NT2/D1 (cell line): ENCODE results near the gene B4GALT7.

ENCODE experiments used
- SUZ12 ChIP-seq: IDR thresholded peaks from 2 replicates; pipeline ENCODE4 v1.6.1; 2011; ENCODE audit not compliant: insufficient read length, insufficient read depth; ENCODE audit errors: extremely low read depth
- YY1 ChIP-seq: IDR thresholded peaks from 2 replicates; pipeline ENCODE4 v1.6.1; 2011; ENCODE audit not compliant: insufficient read length, insufficient read depth
- ZNF274 ChIP-seq: IDR thresholded peaks from 2 replicates; pipeline ENCODE4 v1.6.1; 2011; ENCODE audit warnings: mild to moderate bottlenecking, low read depth, low read length

GRCh38 chr5:177606071-177607051 is 6.4 kb downstream of the B4GALT7 start:
- TF ChIP-seq ZNF274 (no peak), YY1 (no peak), SUZ12 (no peak)
